ENCODE results near the gene LMBRD1. TPM values are rescaled to one million over a fixed set of nuclear protein-coding genes. Genes with fewer than 3 reads are reported as not detected.

LMBRD1 gene
- total and polyA plus RNA-seq, 2 of the 8 experiments (the other 6 are each of a cell fraction or from before 2014, with no cell fraction given) = 9.1 to 16.8 TPM

DNA sequence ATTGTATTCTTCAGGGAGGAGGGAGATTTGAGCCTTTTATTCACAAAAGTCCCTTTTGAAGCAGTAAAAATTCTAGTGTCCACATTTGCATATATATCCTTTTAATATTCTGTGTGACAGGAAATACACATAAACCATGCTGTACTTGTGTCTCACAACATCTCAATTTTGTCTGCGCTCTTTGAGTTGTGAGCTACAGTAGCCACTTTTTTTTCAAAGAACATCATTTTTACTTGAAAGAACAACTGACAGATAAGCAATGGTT lies 21.3 kb downstream of the LMBRD1 start (continued):
- TF ChIP-seq, protein P1, sequence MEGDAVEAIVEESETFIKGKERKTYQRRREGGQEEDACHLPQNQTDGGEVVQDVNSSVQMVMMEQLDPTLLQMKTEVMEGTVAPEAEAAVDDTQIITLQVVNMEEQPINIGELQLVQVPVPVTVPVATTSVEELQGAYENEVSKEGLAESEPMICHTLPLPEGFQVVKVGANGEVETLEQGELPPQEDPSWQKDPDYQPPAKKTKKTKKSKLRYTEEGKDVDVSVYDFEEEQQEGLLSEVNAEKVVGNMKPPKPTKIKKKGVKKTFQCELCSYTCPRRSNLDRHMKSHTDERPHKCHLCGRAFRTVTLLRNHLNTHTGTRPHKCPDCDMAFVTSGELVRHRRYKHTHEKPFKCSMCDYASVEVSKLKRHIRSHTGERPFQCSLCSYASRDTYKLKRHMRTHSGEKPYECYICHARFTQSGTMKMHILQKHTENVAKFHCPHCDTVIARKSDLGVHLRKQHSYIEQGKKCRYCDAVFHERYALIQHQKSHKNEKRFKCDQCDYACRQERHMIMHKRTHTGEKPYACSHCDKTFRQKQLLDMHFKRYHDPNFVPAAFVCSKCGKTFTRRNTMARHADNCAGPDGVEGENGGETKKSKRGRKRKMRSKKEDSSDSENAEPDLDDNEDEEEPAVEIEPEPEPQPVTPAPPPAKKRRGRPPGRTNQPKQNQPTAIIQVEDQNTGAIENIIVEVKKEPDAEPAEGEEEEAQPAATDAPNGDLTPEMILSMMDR (IDR thresholded peaks at IDR 0.05; ENCODE audit: control extremely low read depth in 1 of 3, insufficient read depth in 1 of 3, low read depth in 1 of 3, low read length in 3 of 3) = no peak
